ENCODE data around the gene NCAPG. TPM values are rescaled to one million over a fixed set of nuclear protein-coding genes. Genes with fewer than 3 reads are reported as not detected.

The NCAPG gene
- polyA plus RNA-seq, 3 donors, result not detected

GRCh38 chr4:17761062-17761461, 49.7 kb upstream of the NCAPG start:
- no peaks in the 10 kb centered on the region for H3K79me2 ChIP-seq (ENCODE audit: insufficient read depth, low read length)
- H3K4me2 ChIP-seq (replicated peaks; ENCODE audit: extremely low read depth, low read length, poor library complexity, severe bottlenecking), result no peak overlapping the region
- H3K9me3 ChIP-seq (replicated peaks in 1 of 2; ENCODE audit: control insufficient read depth in 1 of 2, insufficient read depth in 1 of 2, low read length in 2 of 2), result peaks cover 0 to 4% of the 10 kb centered on the region in 2 donors
- H3K4me1 ChIP-seq (ENCODE audit: control insufficient read depth in 1 of 2, insufficient read depth in 2 of 2, low read length in 2 of 2), result no peaks in the 10 kb centered on the region
- no peak overlapping the region for H3K4me3 Mint-ChIP-seq
- H3K27me3 Mint-ChIP-seq (ENCODE audit: low read depth in 3 of 3), result peaks cover 0 to 3% (median 0%) of the 10 kb centered on the region in 3 donors
- peaks cover 3% of the 10 kb centered on the region for H3K4me1 Mint-ChIP-seq
- H3K4me3 ChIP-seq (replicated peaks in 1 of 3; ENCODE audit: low read depth in 2 of 3, low read length in 3 of 3), result no peak overlapping the region
- H2AFZ ChIP-seq (ENCODE audit: insufficient read depth, low read depth, low read length, poor library complexity, severe bottlenecking), result no peak overlapping the region
- no peak overlapping the region for H3K9ac ChIP-seq (ENCODE audit: insufficient read depth, low read length, poor library complexity, severe bottlenecking)
- WGBS (ENCODE audit: insufficient coverage), result no CpG with 5 or more reads among the region's 1 CpG
- intact Hi-C loops (cut with micrococcal nuclease), result no loop called here
- no peak overlapping the region for H3K27ac Mint-ChIP-seq
- no peaks in the 10 kb centered on the region for H3K36me3 ChIP-seq (replicated peaks in 1 of 2; ENCODE audit: control insufficient read depth in 1 of 2, insufficient read depth in 2 of 2, low read length in 2 of 2)
- H3K27ac ChIP-seq (ENCODE audit: low read depth in 1 of 2, low read length in 2 of 2), result no peak overlapping the region
- DNase-seq, result no peak
- no peaks in the 10 kb centered on the region for H3K36me3 Mint-ChIP-seq
- H3K27me3 ChIP-seq (ENCODE audit: control insufficient read depth in 2 of 2, insufficient read depth in 2 of 2, low read length in 2 of 2), result no peaks in the 10 kb centered on the region
- no peaks in the 10 kb centered on the region for H4K20me1 ChIP-seq (ENCODE audit: insufficient read depth, low read length)
- TF ChIP-seq CTCF (IDR thresholded peaks at IDR 0.05), result no peak
- H3K9me3 Mint-ChIP-seq, result peaks cover 0 to 10% (median 5%) of the 10 kb centered on the region in 7 donors

GRCh38 chr4:17762726-17763125, 48.1 kb upstream of the NCAPG start:
- DNase-seq, result no peak

More at GRCh38 chr4:17762726-17763125, 48.1 kb upstream of the NCAPG start:
- WGBS (ENCODE audit: insufficient coverage), result 100% methylated on average over 1 of the region's 1 CpG
- Histone ChIP-seq H3K36me3 (replicated peaks in 1 of 2; ENCODE audit: control insufficient read depth in 1 of 2, insufficient read depth in 2 of 2, low read length in 2 of 2) (no peaks in the 10 kb centered on the region), H3K27ac (ENCODE audit: low read depth in 1 of 2, low read length in 2 of 2) (no peak overlapping the region), H3K79me2 (ENCODE audit: insufficient read depth, low read length) (no peaks in the 10 kb centered on the region), H3K9ac (ENCODE audit: insufficient read depth, low read length, poor library complexity, severe bottlenecking) (no peak overlapping the region), H3K4me2 (replicated peaks; ENCODE audit: extremely low read depth, low read length, poor library complexity, severe bottlenecking) (no peak overlapping the region), H3K4me1 (ENCODE audit: control insufficient read depth in 1 of 2, insufficient read depth in 2 of 2, low read length in 2 of 2) (no peaks in the 10 kb centered on the region), H3K27me3 (ENCODE audit: control insufficient read depth in 2 of 2, insufficient read depth in 2 of 2, low read length in 2 of 2) (no peaks in the 10 kb centered on the region), H3K4me3 (replicated peaks in 1 of 3; ENCODE audit: low read depth in 2 of 3, low read length in 3 of 3) (no peak overlapping the region), H2AFZ (ENCODE audit: insufficient read depth, low read depth, low read length, poor library complexity, severe bottlenecking) (no peak overlapping the region), H3K9me3 (replicated peaks in 1 of 2; ENCODE audit: control insufficient read depth in 1 of 2, insufficient read depth in 1 of 2, low read length in 2 of 2) (peaks cover 5 to 13% of the 10 kb centered on the region in 2 donors), H4K20me1 (ENCODE audit: insufficient read depth, low read length) (no peaks in the 10 kb centered on the region)
- peaks cover 0 to 15% (median 10%) of the 10 kb centered on the region in 7 donors for H3K9me3 Mint-ChIP-seq
- peak overlapping the region in 1 of 7 donors; percentile 47 for H3K27ac Mint-ChIP-seq
- no peak overlapping the region for H3K4me3 Mint-ChIP-seq
- intact Hi-C loops (cut with micrococcal nuclease), result no loop called here
- peaks cover 0 to 3% (median 0%) of the 10 kb centered on the region in 3 donors for H3K27me3 Mint-ChIP-seq (ENCODE audit: low read depth in 3 of 3)
- no peak for TF ChIP-seq CTCF (IDR thresholded peaks at IDR 0.05)
- H3K4me1 Mint-ChIP-seq, result peaks cover 3% of the 10 kb centered on the region
- no peaks in the 10 kb centered on the region for H3K36me3 Mint-ChIP-seq
